ENCODE measurements around the gene MTAP.
A peak's percentile ranks its signal among the peaks of the same experiment; 100 is the strongest.

Gene MTAP

GRCh38 chr9:21804791-21805190 lies 2.4 kb downstream of the MTAP start:
- DNase-seq (ENCODE audit: low read depth in 2 of 2): no peak

DNA sequence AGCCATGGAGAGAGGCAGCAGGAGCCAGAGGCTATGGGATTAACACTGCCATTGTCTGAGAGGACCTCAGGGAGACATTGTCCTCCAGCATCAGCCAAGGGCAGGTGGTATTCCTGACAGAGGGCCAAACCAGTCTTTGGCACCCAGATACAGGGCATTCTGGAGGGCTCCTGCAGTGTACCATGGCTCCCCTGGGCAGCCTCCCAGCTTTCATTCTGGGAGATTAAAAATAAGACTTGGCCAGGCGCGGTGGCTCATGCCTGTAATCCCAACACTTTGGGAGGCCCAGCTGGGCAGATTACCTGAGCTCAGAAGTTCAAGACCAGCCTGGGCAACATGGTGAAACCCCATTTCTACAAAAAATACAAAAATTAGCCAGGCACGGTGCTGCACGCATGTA lies 4.2 kb downstream of the MTAP start:
- DNase-seq (ENCODE audit: low read depth in 2 of 2): no peak

DNA sequence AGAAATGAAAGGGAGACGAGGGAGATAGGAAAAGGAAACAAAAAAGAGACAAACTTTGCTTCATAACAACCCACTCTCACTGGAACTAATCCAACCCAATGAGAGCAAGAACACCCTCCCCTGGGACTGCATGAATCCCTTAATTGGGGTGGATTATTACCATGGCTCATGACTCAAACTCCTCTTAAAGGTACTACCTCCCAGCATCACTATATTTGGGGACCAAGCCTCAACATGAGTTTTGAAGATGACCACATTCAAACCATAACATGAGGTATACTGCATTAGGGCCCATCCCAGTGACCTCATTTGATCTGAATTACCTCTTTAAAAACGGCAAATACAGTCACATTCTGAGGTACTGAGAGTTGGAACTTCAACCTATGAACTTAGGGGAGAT lies 8.0 kb downstream of the MTAP start:
- no peak for DNase-seq (ENCODE audit: low read depth in 2 of 2)

GRCh38 chr9:21810881-21811280 lies 8.4 kb downstream of the MTAP start:
- DNase-seq (ENCODE audit: low read depth in 2 of 2): no peak

DNA sequence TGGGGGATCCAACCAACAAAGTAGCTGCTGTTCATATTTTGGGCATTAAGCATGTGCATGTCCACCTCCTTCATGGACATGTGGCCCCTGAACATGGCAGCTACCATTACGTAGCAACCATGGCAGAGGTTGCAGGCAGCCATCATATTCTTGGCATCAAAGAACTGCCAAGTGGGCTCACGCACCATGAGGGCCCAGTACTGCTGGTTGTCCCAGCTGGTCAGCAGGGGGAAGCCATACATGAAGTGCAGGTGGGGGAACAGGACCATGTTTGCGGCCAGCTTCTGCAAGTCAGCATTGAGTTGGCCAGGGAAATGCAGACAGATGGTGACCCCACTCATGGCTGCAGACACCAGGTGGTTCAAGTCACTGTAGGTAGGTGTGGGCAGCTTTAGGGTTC lies 9.5 kb downstream of the MTAP start:
- no peak for DNase-seq (ENCODE audit: low read depth in 2 of 2)

GRCh38 chr9:21812415-21812814 lies 10.0 kb downstream of the MTAP start:
- no peak for DNase-seq (ENCODE audit: low read depth in 2 of 2)

- DNase-seq (ENCODE audit: low read depth in 2 of 2): peak; percentile 55 to 60
Observed at GRCh38 chr9:21812946-21813568, 10.6 kb downstream of the MTAP start.

GRCh38 chr9:21813575-21814473 lies 11.4 kb downstream of the MTAP start:
- DNase-seq (ENCODE audit: low read depth in 2 of 2): peak in 1 of 2 donors; percentile 48

DNA sequence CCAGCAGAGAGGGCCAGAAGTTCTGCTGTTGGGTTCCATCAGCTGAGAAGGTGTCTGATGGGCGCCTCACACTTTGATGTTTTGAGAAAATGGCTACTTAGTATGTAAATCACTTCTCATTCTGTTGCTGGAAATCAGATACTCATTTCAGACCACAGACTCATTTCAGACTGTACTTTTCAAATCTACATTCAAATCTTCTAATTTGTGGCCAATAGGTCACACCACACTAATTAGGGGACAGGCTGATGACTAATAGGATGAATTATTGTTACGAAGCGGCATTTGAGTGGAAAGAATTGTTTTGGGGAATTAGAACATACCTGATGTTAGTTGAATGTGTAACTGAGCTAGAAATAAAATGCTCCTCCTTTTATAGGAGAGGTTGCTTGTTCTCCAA lies 13.2 kb downstream of the MTAP start:
- DNase-seq (ENCODE audit: low read depth in 2 of 2): no peak

GRCh38 chr9:21817176-21817575 lies 14.7 kb downstream of the MTAP start:
- DNase-seq (ENCODE audit: low read depth in 2 of 2): no peak

DNA sequence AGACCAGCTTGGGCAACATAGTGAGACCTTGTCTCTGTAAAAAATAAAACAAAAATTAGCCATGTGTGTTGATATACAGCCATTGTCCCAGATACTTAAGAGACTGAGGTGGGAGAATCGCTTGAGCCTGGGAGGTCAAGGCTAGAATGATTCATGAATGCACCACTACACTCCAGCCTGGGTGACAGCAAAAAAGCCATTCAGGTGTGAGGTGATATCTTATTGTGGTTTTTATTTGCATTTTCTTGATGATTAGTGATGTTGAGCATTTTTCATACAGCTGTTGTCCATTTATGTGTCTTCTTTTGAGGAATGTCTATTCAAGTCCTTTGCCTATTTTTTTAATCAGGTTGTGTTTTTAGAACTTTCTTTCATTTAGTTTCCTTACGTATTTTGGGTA lies 23.2 kb downstream of the MTAP start:
- DNase-seq (ENCODE audit: low read depth in 2 of 2): no peak

DNA sequence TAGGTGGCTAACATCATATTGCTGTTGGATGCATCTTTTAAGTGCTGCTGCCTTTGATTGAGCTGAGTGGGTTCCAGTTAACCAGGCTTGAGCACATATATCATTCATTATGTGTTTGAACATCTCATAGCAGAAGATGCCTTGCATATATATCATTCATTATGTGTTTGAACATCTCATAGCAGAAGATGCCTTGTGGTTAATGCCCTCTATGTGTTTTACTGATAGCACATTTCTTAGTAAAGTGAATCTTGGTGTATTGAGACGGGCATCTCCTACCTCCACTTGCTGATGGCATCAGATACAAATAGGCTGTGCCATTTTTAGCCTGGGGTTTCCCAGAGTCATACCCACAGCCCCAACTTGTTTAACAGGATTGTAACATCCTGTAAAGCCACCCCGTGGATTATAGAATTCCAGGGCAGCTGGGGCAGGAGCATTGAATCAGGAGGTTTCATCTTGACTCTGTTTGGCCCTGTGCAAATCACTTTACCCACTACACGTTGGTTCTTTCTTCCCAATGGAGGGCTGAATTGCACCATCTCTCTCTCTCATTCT lies 26.5 kb downstream of the MTAP start:
- no peak for DNase-seq (ENCODE audit: low read depth in 2 of 2)

- no peak for DNase-seq (ENCODE audit: low read depth in 2 of 2)
Observed at GRCh38 chr9:21830589-21830988, 28.2 kb downstream of the MTAP start.

GRCh38 chr9:21831841-21832509 lies 29.5 kb downstream of the MTAP start:
- DNase-seq (ENCODE audit: low read depth in 2 of 2): no peak

DNA sequence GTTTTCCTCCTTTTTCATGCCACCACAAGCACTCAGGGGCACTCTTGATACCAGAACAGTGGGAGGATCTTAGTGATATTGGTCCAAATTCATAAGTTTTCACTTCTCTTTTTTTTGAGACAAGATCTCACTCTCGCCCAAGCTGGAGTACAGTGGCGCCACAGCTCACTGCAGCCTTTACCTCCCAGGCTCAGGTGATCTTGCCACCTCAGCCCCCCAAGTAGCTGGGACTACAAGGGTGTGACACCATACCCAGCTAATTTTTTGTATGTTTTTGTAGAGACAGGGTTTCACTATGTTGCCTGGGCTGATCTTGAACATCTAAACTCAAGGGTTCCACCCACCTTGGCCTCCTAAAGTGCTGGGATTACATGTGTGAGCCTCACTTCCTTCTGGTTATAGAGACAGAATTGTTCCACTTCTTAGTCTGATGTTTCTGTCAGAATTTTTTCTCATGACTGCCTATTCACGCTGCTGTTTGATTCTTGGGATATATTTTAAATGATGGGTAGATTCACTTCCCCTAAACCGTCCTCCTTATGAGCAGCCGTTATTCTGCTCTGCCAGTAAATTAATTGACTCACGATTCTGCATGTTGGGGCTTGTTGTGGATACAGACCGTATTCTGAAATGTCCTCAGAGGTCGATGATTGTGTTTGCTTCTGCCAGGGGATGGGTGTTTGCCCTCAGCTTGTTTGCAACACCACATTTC lies 30.8 kb downstream of the MTAP start:
- no peak for DNase-seq (ENCODE audit: low read depth in 2 of 2)

- DNase-seq (ENCODE audit: low read depth in 2 of 2): no peak
Observed at GRCh38 chr9:21835121-21835520, 32.7 kb downstream of the MTAP start.

DNA sequence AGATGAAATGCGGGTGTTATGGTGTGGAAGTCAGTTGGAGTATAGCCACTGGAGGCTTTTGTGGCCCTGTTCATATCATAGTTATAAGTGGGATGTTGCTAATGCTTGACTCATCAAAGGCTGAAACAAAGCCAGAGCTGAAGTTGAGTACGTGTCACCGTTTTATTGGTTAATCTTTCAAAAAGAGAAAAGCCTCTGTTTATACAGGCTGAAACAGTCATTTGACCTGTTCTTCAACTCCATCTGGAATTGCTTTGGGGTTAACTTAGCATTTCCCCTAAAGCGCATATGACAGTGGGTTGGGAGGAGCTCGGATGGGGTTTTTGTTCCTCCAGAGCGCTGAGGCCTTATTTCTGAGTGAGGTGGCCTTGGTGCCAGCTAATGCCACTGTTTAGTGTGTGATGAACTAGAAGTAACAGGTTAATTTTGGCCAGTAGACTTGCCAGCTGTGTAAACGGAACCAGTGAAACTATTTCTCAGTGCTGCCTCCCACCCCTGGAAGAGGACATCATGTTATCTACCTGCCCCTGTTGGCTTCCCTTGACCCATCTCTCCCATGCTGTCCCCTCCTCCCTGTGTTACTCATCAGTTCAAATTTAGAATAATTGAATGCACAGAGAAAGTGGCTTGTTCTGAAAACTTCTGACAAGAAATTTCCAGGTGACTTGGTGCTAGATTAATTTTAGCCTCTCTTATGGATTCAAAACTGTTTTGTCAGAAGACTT lies 34.2 kb downstream of the MTAP start:
- no peak for DNase-seq (ENCODE audit: low read depth in 2 of 2)

DNA sequence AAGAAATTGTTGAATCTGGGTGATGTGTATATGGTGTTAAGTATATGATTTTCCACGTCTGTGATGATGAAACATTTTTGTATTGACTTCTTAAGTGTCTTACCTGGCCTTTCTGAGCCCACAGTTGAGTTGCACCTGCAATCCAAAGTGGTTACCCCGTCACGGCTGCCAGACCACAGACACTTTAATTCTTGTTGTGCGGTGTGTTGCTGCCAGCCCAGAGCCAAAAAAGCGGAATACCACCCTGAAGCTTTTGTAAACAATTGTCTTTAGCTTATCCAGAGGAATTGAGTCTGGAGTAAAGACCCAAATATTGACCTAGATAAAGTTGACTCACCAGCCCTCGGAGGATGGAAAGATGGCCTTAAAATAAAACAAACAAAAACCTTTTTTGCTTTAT lies 35.1 kb downstream of the MTAP start:
- no peak for DNase-seq (ENCODE audit: low read depth in 2 of 2)

DNA sequence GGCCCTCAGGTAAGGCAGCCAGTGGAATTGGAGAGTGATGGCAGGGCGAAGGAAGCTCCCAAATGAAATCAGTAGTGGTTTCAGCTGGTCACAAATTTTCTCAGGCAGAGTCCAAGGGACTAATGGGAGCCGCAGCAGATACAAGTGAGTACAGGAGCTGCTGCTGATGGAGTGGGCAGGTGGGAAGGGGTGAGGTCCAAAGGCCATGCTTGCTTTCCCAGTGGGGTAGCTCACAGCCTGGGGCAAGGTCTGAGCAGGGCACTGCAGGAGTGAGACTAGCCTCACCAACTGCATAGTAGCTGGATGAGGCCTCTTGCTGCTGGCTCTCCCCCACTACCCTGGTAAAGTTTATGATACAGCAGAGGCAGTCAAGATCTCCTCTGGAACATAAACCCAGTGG lies 38.2 kb downstream of the MTAP start:
- no peak for DNase-seq (ENCODE audit: low read depth in 2 of 2)

DNA sequence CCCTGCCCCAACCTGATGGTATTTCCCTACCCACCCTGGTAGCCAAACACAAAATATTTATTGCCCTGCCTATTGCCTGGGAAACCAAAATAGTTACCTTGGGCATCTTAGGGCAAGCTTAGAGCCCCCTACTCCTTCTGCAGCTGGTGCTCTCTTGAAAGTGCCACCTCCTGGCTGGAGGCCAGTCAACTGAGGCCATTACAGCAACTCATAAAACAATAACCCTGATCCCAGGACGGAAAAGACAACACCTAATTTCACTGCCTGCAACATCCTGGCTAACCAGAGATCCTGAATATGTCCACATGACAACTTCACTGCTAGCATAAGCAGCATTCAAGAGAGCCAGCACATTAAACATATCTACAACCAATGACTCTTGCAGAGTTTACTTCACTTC lies 38.7 kb downstream of the MTAP start:
- DNase-seq (ENCODE audit: low read depth in 2 of 2): no peak

DNA sequence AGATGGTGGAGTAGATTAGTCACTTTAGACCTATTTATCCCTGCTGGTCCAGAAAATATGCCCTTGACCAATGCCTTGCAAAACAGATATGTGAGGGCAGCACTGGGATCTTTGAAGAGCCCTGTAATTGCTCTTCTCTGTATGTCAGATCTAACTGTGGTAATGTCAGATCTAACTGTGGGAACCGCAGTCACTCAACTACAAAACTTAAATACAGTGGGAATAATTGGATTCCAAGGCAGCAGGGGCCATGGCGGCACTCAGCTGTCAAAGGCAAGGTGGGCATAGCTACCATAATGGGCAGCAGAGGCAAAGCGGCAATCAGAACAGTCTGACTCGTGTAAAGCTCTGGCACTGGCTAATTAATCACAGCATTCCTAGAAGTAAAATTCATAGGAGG lies 46.2 kb downstream of the MTAP start:
- DNase-seq (ENCODE audit: low read depth in 2 of 2): no peak

Data from stimulated activated CD4-positive, alpha-beta T cell treated with anti-CD3 and anti-CD28 coated beads, Interleukin-1b, Interleukin-23, amount 100 ng/mL, for 4 hours (primary cell).